HEK293 (cell line): Measurements from ENCODE around the gene CD44.

Experiments
- GLIS2 ChIP-seq: fragments of 450-650 bp; formaldehyde crosslinking; IDR thresholded peaks from 2 replicates; pipeline ENCODE4 v1.5.1; 2016; ENCODE audit warnings: missing biosample characterization, missing genetic modification characterization
- IKZF3 ChIP-seq: fragments of 450-650 bp; IDR thresholded peaks from 2 replicates; pipeline ENCODE4 v1.5.0; 2018; ENCODE audit warnings: missing biosample characterization, mild to moderate bottlenecking, missing genetic modification characterization, moderate library complexity
- MYNN ChIP-seq: fragments of 450-650 bp; formaldehyde crosslinking; IDR thresholded peaks from 2 replicates; pipeline ENCODE4 v1.5.1; 2016; ENCODE audit warnings: missing biosample characterization, missing genetic modification characterization, borderline replicate concordance
- YY1 ChIP-seq: fragments of 450-650 bp; formaldehyde crosslinking; IDR thresholded peaks from 2 replicates; pipeline ENCODE4 v1.5.1; 2018; ENCODE audit warnings: missing biosample characterization, missing genetic modification characterization
- ZNF175 ChIP-seq: fragments of 450-650 bp; formaldehyde crosslinking; IDR thresholded peaks from 2 replicates; pipeline ENCODE4 v1.5.1; 2016; ENCODE audit warnings: missing biosample characterization, missing genetic modification characterization
- ZNF274 ChIP-seq, 2 experiments: fragments of 200-500 bp in 1 of 2; fragments of 450-650 bp in 1 of 2; sonication (Bioruptor generic) in 1 of 2; formaldehyde crosslinking in 1 of 2; IDR thresholded peaks; 2 replicates each; pipeline versions ENCODE4 v1.5.1 to v1.6.1; 2014 to 2016; ENCODE audit warnings: borderline replicate concordance in 1 of 2, inconsistent platforms in 1 of 2, low read length in 1 of 2, missing biosample characterization in 1 of 2, missing genetic modification characterization in 1 of 2
- ZNF670 ChIP-seq: fragments of 450-650 bp; formaldehyde crosslinking; IDR thresholded peaks from 2 replicates; pipeline ENCODE4 v1.5.1; 2016; ENCODE audit warnings: missing biosample characterization, missing genetic modification characterization, low read depth
- TF ChIP-seq, protein P1 (sequence below): fragments of 450-650 bp; formaldehyde crosslinking; IDR thresholded peaks from 2 replicates; pipeline ENCODE4 v1.5.1; 2016; ENCODE audit warnings: missing biosample characterization, missing genetic modification characterization
- TF ChIP-seq, protein P2 (sequence below): fragments of 450-650 bp; formaldehyde crosslinking; IDR thresholded peaks from 2 replicates; pipeline ENCODE4 v1.5.1; 2016; ENCODE audit warnings: missing biosample characterization, missing genetic modification characterization
- TF ChIP-seq, protein P3 (sequence below): sonication (generic); formaldehyde crosslinking; IDR thresholded peaks from 2 replicates; pipeline ENCODE4 v1.8.1; 2022; ENCODE audit warnings: mild to moderate bottlenecking, moderate library complexity, missing genetic modification reagents
- TF ChIP-seq, protein P4 (sequence below): fragments of 450-650 bp; formaldehyde crosslinking; IDR thresholded peaks from 2 replicates; pipeline ENCODE4 v1.5.1; 2016; ENCODE audit warnings: missing biosample characterization, missing genetic modification characterization
- TF ChIP-seq, protein P5 (sequence below): IDR thresholded peaks from 2 replicates; pipeline ENCODE4 v1.6.1; 2011; ENCODE audit warnings: mild to moderate bottlenecking, low read depth, low read length, borderline replicate concordance

DNA sequence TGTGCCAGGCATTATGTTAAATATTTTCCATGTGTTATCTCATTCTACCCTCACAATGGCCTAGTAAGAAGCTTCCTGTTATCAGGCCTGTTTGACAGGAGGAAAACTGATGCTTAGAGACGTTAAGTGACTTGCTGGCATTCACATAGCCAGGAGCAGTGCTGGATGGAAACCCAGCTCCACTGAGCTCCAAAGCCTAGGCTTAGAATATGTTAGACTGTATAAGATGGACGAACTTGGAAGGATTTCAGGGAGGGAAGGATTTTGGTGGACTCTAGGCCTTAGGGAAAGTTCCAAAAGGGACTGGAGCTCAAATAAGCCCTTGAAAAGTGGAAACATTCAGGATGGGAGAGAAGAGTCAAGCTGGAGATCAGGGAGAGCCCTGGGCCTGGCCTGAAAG, 2.1 kb downstream of the CD44 start:
- no peak for TF ChIP-seq ZNF175 (tag by site-specific recombination)
- no peak for TF ChIP-seq MYNN (tag by site-specific recombination)
- TF ChIP-seq IKZF3 (tag by site-specific recombination), result no peak
- TF ChIP-seq GLIS2 (tag by site-specific recombination), result no peak
- TF ChIP-seq, protein P1, sequence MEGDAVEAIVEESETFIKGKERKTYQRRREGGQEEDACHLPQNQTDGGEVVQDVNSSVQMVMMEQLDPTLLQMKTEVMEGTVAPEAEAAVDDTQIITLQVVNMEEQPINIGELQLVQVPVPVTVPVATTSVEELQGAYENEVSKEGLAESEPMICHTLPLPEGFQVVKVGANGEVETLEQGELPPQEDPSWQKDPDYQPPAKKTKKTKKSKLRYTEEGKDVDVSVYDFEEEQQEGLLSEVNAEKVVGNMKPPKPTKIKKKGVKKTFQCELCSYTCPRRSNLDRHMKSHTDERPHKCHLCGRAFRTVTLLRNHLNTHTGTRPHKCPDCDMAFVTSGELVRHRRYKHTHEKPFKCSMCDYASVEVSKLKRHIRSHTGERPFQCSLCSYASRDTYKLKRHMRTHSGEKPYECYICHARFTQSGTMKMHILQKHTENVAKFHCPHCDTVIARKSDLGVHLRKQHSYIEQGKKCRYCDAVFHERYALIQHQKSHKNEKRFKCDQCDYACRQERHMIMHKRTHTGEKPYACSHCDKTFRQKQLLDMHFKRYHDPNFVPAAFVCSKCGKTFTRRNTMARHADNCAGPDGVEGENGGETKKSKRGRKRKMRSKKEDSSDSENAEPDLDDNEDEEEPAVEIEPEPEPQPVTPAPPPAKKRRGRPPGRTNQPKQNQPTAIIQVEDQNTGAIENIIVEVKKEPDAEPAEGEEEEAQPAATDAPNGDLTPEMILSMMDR (tag by site-specific recombination), result no peak
- TF ChIP-seq, protein P2, sequence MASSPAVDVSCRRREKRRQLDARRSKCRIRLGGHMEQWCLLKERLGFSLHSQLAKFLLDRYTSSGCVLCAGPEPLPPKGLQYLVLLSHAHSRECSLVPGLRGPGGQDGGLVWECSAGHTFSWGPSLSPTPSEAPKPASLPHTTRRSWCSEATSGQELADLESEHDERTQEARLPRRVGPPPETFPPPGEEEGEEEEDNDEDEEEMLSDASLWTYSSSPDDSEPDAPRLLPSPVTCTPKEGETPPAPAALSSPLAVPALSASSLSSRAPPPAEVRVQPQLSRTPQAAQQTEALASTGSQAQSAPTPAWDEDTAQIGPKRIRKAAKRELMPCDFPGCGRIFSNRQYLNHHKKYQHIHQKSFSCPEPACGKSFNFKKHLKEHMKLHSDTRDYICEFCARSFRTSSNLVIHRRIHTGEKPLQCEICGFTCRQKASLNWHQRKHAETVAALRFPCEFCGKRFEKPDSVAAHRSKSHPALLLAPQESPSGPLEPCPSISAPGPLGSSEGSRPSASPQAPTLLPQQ, result no peak
- TF ChIP-seq YY1, result no peak
- TF ChIP-seq, protein P3, sequence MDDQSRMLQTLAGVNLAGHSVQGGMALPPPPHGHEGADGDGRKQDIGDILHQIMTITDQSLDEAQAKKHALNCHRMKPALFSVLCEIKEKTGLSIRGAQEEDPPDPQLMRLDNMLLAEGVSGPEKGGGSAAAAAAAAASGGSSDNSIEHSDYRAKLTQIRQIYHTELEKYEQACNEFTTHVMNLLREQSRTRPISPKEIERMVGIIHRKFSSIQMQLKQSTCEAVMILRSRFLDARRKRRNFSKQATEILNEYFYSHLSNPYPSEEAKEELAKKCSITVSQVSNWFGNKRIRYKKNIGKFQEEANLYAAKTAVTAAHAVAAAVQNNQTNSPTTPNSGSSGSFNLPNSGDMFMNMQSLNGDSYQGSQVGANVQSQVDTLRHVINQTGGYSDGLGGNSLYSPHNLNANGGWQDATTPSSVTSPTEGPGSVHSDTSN, result no peak
- TF ChIP-seq ZNF274 (IDR thresholded peaks at IDR 0.05; ENCODE audit: low read length), result no peak
- no peak for TF ChIP-seq ZNF274 (tag by site-specific recombination; IDR thresholded peaks at IDR 0.05; ENCODE audit: borderline replicate concordance)
- TF ChIP-seq, protein P4, sequence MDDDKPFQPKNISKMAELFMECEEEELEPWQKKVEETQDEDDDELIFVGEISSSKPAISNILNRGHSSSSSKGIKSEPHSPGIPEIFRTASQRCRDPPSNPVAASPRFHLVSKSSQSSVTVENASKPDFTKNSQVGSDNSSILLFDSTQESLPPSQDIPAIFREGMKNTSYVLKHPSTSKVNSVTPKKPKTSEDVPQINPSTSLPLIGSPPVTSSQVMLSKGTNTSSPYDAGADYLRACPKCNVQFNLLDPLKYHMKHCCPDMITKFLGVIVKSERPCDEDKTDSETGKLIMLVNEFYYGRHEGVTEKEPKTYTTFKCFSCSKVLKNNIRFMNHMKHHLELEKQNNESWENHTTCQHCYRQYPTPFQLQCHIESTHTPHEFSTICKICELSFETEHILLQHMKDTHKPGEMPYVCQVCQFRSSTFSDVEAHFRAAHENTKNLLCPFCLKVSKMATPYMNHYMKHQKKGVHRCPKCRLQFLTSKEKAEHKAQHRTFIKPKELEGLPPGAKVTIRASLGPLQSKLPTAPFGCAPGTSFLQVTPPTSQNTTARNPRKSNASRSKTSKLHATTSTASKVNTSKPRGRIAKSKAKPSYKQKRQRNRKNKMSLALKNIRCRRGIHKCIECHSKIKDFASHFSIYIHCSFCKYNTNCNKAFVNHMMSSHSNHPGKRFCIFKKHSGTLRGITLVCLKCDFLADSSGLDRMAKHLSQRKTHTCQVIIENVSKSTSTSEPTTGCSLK (tag by site-specific recombination), result no peak
- no peak for TF ChIP-seq ZNF670 (tag by site-specific recombination)
- TF ChIP-seq, protein P5, sequence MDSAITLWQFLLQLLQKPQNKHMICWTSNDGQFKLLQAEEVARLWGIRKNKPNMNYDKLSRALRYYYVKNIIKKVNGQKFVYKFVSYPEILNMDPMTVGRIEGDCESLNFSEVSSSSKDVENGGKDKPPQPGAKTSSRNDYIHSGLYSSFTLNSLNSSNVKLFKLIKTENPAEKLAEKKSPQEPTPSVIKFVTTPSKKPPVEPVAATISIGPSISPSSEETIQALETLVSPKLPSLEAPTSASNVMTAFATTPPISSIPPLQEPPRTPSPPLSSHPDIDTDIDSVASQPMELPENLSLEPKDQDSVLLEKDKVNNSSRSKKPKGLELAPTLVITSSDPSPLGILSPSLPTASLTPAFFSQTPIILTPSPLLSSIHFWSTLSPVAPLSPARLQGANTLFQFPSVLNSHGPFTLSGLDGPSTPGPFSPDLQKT, result no peak
